IMR-90 (cell line): Measurements from ENCODE around the gene TUBGCP2. TPM values are rescaled to one million over a fixed set of nuclear protein-coding genes. Genes with fewer than 3 reads are reported as not detected.

Experiments used
- ATAC-seq: fragments of 200-7000 bp; cut with Tn5 transposase; 2 replicates; pipeline ENCODE4 v1.9.1; 2020; ENCODE audit warnings: low read depth, mild to moderate bottlenecking, moderate library complexity
- BruUV-seq: library from RNA; stranded (reverse); fragments of 400-500 nt; replicated peaks from 2 replicates; lab custom pipeline; 2021; lab: Mats Ljungman, UMichigan
- CTCF ChIA-PET: fragments of 300-600 bp; formaldehyde crosslinking; extraction: SDS; loops from one replicate; lab custom pipeline; 2021; ENCODE audit warnings: antibody characterized with exemption; lab: Yijun Ruan, JAX
- POLR2A ChIA-PET: fragments of 300-600 bp; sonication (Branson Sonifier 250); formaldehyde crosslinking; loops from one replicate; lab custom pipeline; 2022; ENCODE audit warnings: antibody characterized with exemption; ENCODE audit not compliant: unreplicated experiment; lab: Charles Lee
- DNase-seq: peaks from one replicate; pipeline ENCODE4 v3.0.0; 2013
- H2AFZ ChIP-seq: replicated peaks from 2 replicates; pipeline ENCODE3; 2013; ENCODE audit warnings: low read length, mild to moderate bottlenecking; ENCODE audit not compliant: poor library complexity
- H2AK5ac ChIP-seq: 2 replicates; pipeline ENCODE4 v1.6.1; 2013; ENCODE audit warnings: low read depth, low read length, inconsistent platforms
- H2AK9ac ChIP-seq: replicated peaks from 2 replicates; pipeline ENCODE3; 2013; ENCODE audit warnings: mild to moderate bottlenecking, low read depth, low read length, moderate library complexity; ENCODE audit not compliant: poor library complexity
- H2BK120ac ChIP-seq: 2 replicates; pipeline ENCODE4 v1.6.1; 2013; ENCODE audit warnings: low read depth, low read length, inconsistent platforms
- H2BK15ac ChIP-seq: 3 replicates; pipeline ENCODE4 v1.6.1; 2013; ENCODE audit warnings: low read depth, low read length, inconsistent platforms
- H2BK20ac ChIP-seq: 2 replicates; pipeline ENCODE4 v1.6.1; 2013; ENCODE audit warnings: low read depth, mild to moderate bottlenecking, inconsistent platforms, low read length, moderate library complexity
- H2BK5ac ChIP-seq: 2 replicates; pipeline ENCODE4 v1.6.1; 2013; ENCODE audit warnings: mild to moderate bottlenecking, low read depth, low read length, inconsistent platforms; ENCODE audit not compliant: poor library complexity, severe bottlenecking
- H3K14ac ChIP-seq: replicated peaks from 2 replicates; pipeline ENCODE4 v1.6.1; 2013; ENCODE audit warnings: low read depth, low read length, inconsistent platforms
- H3K18ac ChIP-seq: 2 replicates; pipeline ENCODE4 v1.6.1; 2013; ENCODE audit warnings: low read depth, low read length, control low read depth
- H3K23ac ChIP-seq: 2 replicates; pipeline ENCODE4 v1.6.1; 2013; ENCODE audit warnings: low read depth, low read length, inconsistent platforms
- H3K27ac ChIP-seq: 2 replicates; pipeline ENCODE4 v1.5.1; 2013; ENCODE audit warnings: mild to moderate bottlenecking, control low read depth, low read length; ENCODE audit not compliant: insufficient read depth
- H3K27me3 ChIP-seq: 2 replicates; pipeline ENCODE4 v1.6.1; 2013; ENCODE audit warnings: low read length; ENCODE audit not compliant: control insufficient read depth, insufficient read depth
- H3K36me3 ChIP-seq: 2 replicates; pipeline ENCODE4 v1.6.1; 2013; ENCODE audit warnings: low read length, mixed read lengths; ENCODE audit not compliant: control insufficient read depth, insufficient read depth
- H3K4ac ChIP-seq: 2 replicates; pipeline ENCODE4 v1.6.1; 2013; ENCODE audit warnings: low read depth, low read length, inconsistent platforms
- H3K4me1 ChIP-seq: 2 replicates; pipeline ENCODE4 v1.6.1; 2013; ENCODE audit warnings: low read length, mixed read lengths; ENCODE audit not compliant: control insufficient read depth, insufficient read depth
- H3K4me2 ChIP-seq: 2 replicates; pipeline ENCODE4 v1.6.1; 2013; ENCODE audit warnings: low read depth, mild to moderate bottlenecking, control low read depth, low read length, moderate library complexity
- H3K4me3 ChIP-seq: 2 replicates; pipeline ENCODE4 v1.5.1; 2013; ENCODE audit warnings: low read depth, mild to moderate bottlenecking, control low read depth, low read length, moderate library complexity; ENCODE audit not compliant: insufficient read depth
- H3K56ac ChIP-seq: 2 replicates; pipeline ENCODE4 v1.6.1; 2013; ENCODE audit warnings: low read length, inconsistent platforms; ENCODE audit not compliant: insufficient read depth; ENCODE audit errors: extremely low read depth
- H3K79me1 ChIP-seq, 2 experiments: 2 replicates each; pipeline ENCODE4 v1.6.1; 2013; ENCODE audit warnings: low read length in 2 of 2, inconsistent platforms in 1 of 2, low read depth in 1 of 2
- H3K9ac ChIP-seq: 2 replicates; pipeline ENCODE4 v1.6.1; 2013; ENCODE audit warnings: low read depth, low read length, control low read depth
- H3K9me1 ChIP-seq: 2 replicates; pipeline ENCODE4 v1.6.1; 2013; ENCODE audit warnings: low read length, inconsistent platforms; ENCODE audit not compliant: insufficient read depth
- H3K9me3 ChIP-seq: 2 replicates; pipeline ENCODE4 v1.6.1; 2013; ENCODE audit warnings: low read length; ENCODE audit not compliant: control insufficient read depth, insufficient read depth
- H4K20me1 ChIP-seq: 2 replicates; pipeline ENCODE4 v1.6.1; 2013; ENCODE audit warnings: low read length, inconsistent platforms; ENCODE audit not compliant: insufficient read depth
- H4K5ac ChIP-seq: 2 replicates; pipeline ENCODE4 v1.6.1; 2013; ENCODE audit warnings: mild to moderate bottlenecking, low read depth, low read length, control low read depth
- H4K8ac ChIP-seq, 2 experiments: 2 replicates each; pipeline ENCODE4 v1.6.1; 2013; ENCODE audit warnings: low read depth in 2 of 2, low read length in 2 of 2, control low read depth in 1 of 2, inconsistent platforms in 1 of 2
- H4K91ac ChIP-seq: 2 replicates; pipeline ENCODE4 v1.6.1; 2013; ENCODE audit warnings: low read depth, low read length, inconsistent platforms; ENCODE audit not compliant: insufficient read depth
- BHLHE40 ChIP-seq: fragments of 150-350 bp; IDR thresholded peaks from 2 replicates; pipeline ENCODE4 v1.6.1; 2016; ENCODE audit warnings: mild to moderate bottlenecking, low read depth, low read length
- CEBPB ChIP-seq: IDR thresholded peaks from 2 replicates; pipeline ENCODE4 v1.6.1; 2012; ENCODE audit warnings: low read depth, low read length, improper control_type of control experiment
- CHD1 ChIP-seq: IDR thresholded peaks from 2 replicates; pipeline ENCODE4 v1.6.1; 2012; ENCODE audit warnings: low read depth, low read length, improper control_type of control experiment
- FOS ChIP-seq: fragments of 150-350 bp; IDR thresholded peaks from 2 replicates; pipeline ENCODE4 v1.6.1; 2016; ENCODE audit warnings: low read depth, low read length
- MXI1 ChIP-seq: IDR thresholded peaks from 2 replicates; pipeline ENCODE4 v1.6.1; 2012; ENCODE audit warnings: low read depth, mild to moderate bottlenecking, low read length, moderate library complexity, borderline replicate concordance
- RCOR1 ChIP-seq: IDR thresholded peaks from 2 replicates; pipeline ENCODE4 v1.6.1; 2012; ENCODE audit warnings: mild to moderate bottlenecking, low read length, improper control_type of control experiment; ENCODE audit not compliant: insufficient replicate concordance
- RFX5 ChIP-seq: IDR thresholded peaks from 2 replicates; pipeline ENCODE4 v1.8.0; 2012; ENCODE audit warnings: low read depth, mild to moderate bottlenecking, low read length, moderate library complexity
- WGBS, 2 experiments: methylation state at CpG; one replicate each; pipeline versions ENCODE4 v1.1.5 to v1.1.7; 2013; ENCODE audit warnings: missing lambda C conversion rate in 2 of 2; ENCODE audit not compliant: insufficient read length in 1 of 2; ENCODE audit errors: extremely low coverage in 2 of 2; 5-methylcytosine and 5-hydroxymethylcytosine counted together
- dilution Hi-C: fragments of 300-500 bp; cut with HindIII; formaldehyde crosslinking; loops from one replicate; pipeline ENCODE4 v1.14.3; 2018; ENCODE audit warnings: low sequenced_read_pairs; ENCODE audit not compliant: unreplicated experiment
- in situ Hi-C: fragments of 300-500 bp; cut with MboI; formaldehyde crosslinking; loops from 3 replicates; pipeline ENCODE4 v1.14.3; 2019; ENCODE audit warnings: low sequenced_read_pairs, inconsistent platforms, mixed read lengths
- intact Hi-C: fragments of 100-400 bp; cut with micrococcal nuclease; formaldehyde crosslinking; loops from 2 replicates; pipeline ENCODE4 v1.10.0; 2022
- polyA plus RNA-seq, 3 experiments: library from polyadenylated mRNA; depleted of rRNA; stranded (reverse); fragments of >200 nt; gene quantifications; 2 replicates each; pipeline ENCODE4 v1.2.3, GENCODE V29; 2012; ENCODE audit warnings: low replicate concordance in 1 of 3
- total RNA-seq: library from RNA; depleted of rRNA; stranded (reverse); fragments of >200 nt; gene quantifications from 2 replicates; pipeline ENCODE4 v1.2.3, GENCODE V29; 2012
- TF ChIP-seq, protein P1 (sequence below): conservative IDR thresholded peaks from 2 replicates; pipeline ENCODE4 v1.5.1; 2012; ENCODE audit warnings: mild to moderate bottlenecking, low read depth, low read length, improper control_type of control experiment

TUBGCP2 gene
- total and polyA plus RNA-seq, 2 of the 4 experiments (the other 2 are of a cell fraction), result 48.1 to 72.6 TPM

DNA sequence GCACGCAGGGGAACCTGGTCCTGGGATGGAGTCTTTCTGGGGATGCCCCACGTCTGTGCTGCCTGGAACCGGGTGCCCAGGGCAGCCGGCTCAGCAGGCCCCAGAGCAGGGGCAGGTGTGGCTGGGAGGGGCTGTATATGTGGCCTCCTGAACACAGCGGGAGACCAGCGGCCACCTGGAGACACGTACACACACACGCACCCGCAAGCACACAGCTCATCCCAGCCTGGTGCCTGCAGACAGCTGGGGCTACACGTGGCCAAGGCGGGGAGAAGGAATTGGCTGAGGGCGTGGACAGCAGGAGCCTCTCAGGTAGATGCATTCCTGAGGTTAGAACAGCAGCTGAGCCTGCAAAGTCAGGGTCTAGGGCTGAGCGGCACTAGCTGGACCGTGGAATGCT lies 46.0 kb downstream of the TUBGCP2 start:
- H3K9me3 ChIP-seq, result no peaks in the 10 kb centered on the region
- H3K9ac ChIP-seq, result no peak overlapping the region
- H3K14ac ChIP-seq, result no peak overlapping the region
- no peak overlapping the region for H4K5ac ChIP-seq
- H3K27me3 ChIP-seq, result no peaks in the 10 kb centered on the region; the same call in 1 of the 2 replicates
- H3K4me2 ChIP-seq, result no peak overlapping the region
- peak overlapping the region; percentile 60 for H2AK9ac ChIP-seq
- no peak overlapping the region for H2BK20ac ChIP-seq
- H2AK5ac ChIP-seq, result peak overlapping the region; percentile 70
- H2BK120ac ChIP-seq, result no peak overlapping the region
- no peak overlapping the region for H3K4ac ChIP-seq
- peaks cover 21% of the 10 kb centered on the region for H3K4me1 ChIP-seq
- in situ Hi-C loops, result loop anchor here (25.0 kb wide), 1 partner anchor 600 kb away; no protein-coding TSS in a partner anchor
- peaks cover 18% of the 10 kb centered on the region for H3K9me1 ChIP-seq
- ChIA-PET CTCF (interaction anchor here (1.9 kb wide), 1 partner anchor 45 kb away, joined by 5 read pairs; no protein-coding TSS in a partner anchor), POLR2A (no interaction called here)
- H3K36me3 ChIP-seq, result no peaks in the 10 kb centered on the region
- H3K18ac ChIP-seq, result no peak overlapping the region
- no peak overlapping the region for H3K23ac ChIP-seq
- H2BK15ac ChIP-seq, result peak overlapping the region; percentile 5; the same call in 2 of the 3 replicates
- no peak for ATAC-seq
- no peak overlapping the region for H3K27ac ChIP-seq
- H4K91ac ChIP-seq, result no peak overlapping the region
- TF ChIP-seq, protein P1, sequence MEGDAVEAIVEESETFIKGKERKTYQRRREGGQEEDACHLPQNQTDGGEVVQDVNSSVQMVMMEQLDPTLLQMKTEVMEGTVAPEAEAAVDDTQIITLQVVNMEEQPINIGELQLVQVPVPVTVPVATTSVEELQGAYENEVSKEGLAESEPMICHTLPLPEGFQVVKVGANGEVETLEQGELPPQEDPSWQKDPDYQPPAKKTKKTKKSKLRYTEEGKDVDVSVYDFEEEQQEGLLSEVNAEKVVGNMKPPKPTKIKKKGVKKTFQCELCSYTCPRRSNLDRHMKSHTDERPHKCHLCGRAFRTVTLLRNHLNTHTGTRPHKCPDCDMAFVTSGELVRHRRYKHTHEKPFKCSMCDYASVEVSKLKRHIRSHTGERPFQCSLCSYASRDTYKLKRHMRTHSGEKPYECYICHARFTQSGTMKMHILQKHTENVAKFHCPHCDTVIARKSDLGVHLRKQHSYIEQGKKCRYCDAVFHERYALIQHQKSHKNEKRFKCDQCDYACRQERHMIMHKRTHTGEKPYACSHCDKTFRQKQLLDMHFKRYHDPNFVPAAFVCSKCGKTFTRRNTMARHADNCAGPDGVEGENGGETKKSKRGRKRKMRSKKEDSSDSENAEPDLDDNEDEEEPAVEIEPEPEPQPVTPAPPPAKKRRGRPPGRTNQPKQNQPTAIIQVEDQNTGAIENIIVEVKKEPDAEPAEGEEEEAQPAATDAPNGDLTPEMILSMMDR, result no peak
- TF ChIP-seq RFX5 (no peak), BHLHE40 (no peak), RCOR1 (no peak), FOS (no peak), MXI1 (no peak), CEBPB (no peak), CHD1 (no peak)
- BruUV-seq, result no TSS peak
- H4K20me1 ChIP-seq, result no peaks in the 10 kb centered on the region
- H2BK5ac ChIP-seq, result no peak overlapping the region
- dilution Hi-C loops, result no loop called here
- no peak overlapping the region for H3K4me3 ChIP-seq
- 92% methylated on average over 9 of the region's 14 CpGs; no CpG with 5 or more reads in 1 of the 2 experiments for WGBS, 2 experiments
- intact Hi-C loops, result loop anchor here (1.0 to 5.0 kb wide), 2 partner anchors 14 to 45 kb away; partner anchors contain the start of genes ADAM8, TUBGCP2 and ZNF511
- peak overlapping the region; percentile 30 to 94; a peak in 2 of 4 replicates for H4K8ac ChIP-seq
- peaks cover 0 to 4% of the 10 kb centered on the region in 2 experiments; a peak in 1 of 4 replicates for H3K79me1 ChIP-seq
- DNase-seq, result no peak
- peak overlapping the region; percentile 36 for H2AFZ ChIP-seq
- no peak overlapping the region for H3K56ac ChIP-seq
